ENCODE measurements around the gene UIMC1.
A peak's percentile ranks its signal among the peaks of the same experiment; 100 is the strongest.

UIMC1 gene

DNA sequence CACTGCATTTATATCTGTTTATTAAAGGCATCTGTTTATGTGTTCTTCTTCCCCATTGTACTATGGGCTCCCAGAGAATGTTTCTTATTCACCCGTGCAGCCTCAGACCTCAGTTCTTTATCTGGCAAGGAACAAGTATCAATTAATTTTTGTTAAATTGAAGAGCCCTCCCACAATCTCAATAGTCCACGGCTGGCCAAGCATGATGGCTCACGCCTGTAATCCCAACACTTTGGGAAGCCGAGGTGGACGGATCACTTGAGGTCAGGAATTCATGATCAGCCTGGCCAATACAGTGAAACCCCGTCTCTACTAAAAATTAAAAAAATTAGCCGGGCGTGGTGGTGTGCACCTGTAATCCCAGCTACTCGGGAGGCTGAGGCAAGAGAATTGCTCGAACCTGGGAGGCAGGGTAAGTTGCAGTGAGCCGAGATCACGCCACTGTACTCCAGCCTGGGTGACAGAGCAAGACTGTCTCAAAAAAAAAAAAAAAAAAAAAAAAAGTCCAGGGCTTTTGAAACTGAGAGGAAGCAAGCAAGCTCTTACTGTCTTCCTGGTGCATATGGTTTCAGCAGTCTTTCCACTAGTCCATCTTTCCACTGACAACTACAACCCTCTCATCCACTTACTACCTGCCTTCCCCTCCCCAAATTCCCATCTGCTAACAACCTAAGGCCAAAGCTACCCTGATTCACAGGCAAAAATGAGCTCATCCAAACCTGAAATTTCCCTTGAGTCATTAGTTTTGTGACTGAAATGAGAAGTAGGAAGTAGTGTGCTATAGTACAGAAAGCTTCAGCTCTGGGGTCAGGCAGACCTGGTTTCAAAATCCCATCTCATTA, 105.1 kb downstream of the UIMC1 start:
- DNase-seq, result no peak

DNA sequence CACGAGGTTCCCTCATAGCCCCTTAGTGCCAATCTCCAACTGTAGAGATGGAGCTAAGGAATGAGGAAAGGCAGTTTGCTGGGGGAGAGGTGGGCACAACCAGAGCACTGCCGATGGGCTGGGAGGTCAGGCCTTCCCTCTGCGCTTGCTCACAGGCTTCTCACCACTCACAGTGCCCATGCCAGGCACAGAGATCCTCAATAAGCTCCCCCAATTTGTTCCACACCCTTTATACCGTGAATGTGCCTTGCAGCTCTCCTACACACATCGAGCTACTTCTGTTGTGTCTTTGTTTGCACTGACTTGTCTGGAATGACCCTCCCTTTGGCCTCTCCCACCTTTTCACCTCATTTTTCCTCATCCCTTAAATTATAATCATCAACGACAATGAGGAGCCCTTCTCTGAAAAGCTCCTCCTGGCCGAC, 105.8 kb downstream of the UIMC1 start:
- no peak for DNase-seq

DNA sequence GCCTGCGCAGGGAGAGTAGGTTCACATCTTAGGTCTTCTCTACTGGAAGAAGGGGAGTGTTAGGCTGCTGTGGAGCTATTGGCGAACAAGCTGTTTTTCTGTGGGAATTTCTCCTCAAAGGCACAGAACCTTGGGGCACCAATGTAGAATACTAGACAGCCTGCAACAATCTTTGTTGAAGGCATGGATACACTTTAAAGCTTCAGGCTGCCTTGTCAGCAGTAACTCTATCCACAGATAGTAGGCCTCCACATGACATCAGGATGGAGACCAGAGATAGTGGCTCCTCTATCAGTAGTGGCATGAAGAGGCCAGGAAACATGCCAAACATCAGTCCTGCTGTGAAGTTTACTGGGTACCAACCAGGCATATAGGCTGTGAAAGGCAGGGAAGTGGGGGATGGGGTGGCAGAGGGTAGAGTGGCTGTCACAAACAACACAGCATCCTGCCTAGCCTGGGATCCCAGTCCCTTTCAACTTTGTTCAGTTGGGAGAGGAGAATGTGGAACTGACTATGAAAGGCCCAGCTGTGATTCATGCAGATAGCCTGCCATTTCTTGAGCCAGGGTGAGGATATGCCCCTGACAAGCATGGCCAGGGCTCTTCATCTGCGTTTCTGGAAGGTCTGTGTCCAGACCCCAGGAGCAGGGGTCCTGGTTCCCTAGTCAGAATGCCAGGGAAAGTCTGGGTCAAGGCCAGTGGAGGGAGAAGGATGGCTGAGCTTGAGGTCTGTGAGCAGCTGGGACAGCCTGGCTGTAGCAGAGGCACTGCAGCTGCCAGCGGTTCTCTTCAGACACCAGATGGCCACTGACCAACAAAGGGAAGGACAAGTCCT, 106.4 kb downstream of the UIMC1 start:
- peak in 2 of 14 donors; percentile 6 for DNase-seq

DNA sequence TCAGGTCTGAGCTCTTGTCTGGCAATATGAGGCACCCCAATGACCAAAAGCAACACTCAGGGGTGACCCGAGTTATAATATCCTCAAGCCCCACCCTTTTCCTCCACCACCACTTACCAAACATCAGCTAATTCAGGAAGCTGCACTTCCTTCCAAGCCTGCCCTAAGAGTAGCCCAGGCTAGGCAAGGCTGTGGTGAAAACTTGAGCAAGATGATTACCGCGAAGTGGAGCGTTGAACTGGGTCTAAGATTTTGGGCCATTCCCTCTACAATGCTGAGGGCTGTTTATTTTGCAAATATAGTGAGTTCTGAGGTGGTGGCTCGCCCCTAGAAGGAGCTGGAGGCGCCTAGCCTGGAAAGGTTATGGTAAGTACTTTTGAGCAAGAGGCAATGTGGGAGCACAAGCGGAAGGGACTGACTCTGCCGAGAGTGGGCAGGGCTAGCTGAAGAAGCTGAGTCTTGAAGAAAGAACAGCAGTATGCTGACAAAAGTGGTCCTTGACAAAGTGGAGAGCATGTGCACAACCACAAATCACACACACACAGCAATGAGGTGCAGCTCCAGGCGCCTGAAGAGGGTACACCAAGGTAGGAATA, 107.2 kb downstream of the UIMC1 start, which contains the start of gene HK3:
HK3 (minus strand) TSS at position 51 of the 596 bp plus-strand sequence. CDS start 3,187 bp downstream, outside the sequence.
- DNase-seq, result peak in 1 of 14 donors; percentile 23

DNA sequence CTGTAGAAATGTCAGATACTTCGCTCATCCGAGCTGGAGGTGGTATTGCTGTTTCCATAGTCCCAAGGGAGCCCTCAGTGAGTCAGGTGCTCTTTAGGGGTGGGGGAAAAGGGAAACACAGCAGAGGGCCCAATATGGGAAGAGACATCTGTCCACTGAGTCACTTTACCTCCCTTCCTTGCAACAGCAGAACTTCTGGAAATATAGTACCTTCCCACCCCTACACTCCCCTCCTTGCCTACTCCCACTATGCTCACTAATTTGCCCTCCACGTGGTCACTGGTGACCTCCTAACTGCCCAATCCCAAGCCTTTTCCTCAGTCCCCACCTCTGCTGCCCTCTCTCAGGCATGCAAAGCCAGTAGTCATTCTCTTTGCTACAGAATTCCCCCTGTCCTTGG, 109.3 kb downstream of the UIMC1 start:
- DNase-seq, result no peak

DNA sequence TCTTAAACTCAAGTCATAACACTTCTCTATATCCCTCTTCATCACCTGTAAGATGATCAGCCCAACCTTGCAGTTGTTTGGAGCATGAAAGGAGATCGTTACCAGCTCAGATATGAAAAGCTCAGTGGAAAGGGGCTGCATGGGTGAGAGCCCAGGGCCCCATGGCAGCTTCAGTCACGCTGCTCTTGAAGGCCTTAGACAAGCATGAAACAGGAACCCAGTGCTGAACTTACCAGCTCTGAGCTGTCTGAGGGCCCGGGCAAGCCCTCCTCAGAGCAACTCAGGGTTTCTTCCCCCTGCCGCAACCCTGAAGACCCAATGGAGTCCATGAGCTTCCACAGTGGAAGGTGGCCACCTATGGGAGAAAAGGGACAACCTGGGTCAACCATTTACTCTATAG, 110.7 kb downstream of the UIMC1 start:
- DNase-seq, result no peak

DNA sequence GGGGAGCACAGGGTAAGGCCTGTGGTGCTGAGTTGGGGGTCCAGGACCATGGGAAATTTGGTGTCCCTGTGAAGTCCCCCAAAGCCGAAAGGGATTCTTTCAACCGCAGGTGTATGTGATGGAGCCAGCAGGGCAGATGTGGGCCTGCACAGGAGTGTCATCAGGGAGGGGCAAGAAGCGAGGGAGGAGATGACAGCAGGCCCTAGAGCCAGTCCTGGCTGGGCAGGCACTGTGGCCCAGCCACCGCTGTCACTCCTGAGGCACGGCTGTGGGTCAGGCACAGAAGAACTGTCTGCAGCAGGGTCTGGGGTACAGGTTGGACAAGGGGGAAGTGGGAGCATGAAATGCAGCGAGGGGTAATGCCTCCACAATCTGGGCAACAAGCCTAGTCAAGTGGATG, 112.3 kb downstream of the UIMC1 start:
- DNase-seq, result no peak

DNA sequence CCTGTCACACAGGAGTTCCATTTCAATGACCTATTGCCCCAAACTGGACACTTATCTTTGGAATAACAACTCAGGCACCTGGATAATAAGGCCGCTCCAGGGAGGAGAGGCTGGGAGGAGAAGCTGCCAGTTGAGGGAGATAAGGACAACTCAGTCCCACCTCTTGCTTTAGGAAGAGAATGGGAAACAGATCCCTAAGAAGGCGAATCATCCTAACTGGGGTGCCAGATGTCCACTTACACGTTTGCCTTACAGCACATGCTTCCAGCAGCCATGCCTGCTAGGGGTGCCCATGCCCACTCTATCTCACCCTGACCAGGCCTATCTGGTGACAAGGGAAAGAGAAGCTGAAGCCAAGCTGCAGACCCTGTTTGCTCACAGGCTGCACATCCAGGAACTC, 113.9 kb downstream of the UIMC1 start:
- DNase-seq, result no peak

DNA sequence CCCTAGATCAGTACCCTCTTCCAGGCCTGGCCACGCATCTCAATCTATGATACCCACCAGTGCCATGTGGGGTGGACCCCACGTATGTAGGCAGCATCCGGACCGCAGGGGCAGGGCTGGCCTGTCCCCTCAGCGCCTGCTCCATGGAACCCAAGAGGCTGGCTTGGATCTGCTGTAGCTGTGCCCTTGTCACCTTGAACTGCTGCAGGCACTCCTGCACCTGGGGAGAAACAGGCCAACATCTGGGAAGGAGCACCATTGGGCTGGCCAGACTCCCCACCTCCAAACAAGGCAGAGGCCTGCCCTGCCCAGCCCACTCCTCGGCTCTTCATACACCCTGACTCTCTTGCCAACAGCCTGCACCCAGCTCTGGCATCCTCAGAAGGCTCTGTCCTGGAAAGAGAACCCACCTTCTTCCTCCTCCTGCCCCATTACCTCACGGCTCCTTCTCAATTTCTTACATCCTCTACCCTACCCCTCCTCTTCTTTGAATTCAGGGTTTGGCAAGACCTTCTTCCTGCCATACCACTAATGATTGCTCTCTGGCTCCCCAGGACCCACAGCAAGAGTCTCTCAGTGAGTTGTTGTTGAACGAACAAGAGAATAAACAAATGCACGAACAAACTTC, 115.1 kb downstream of the UIMC1 start:
- no peak for DNase-seq

DNA sequence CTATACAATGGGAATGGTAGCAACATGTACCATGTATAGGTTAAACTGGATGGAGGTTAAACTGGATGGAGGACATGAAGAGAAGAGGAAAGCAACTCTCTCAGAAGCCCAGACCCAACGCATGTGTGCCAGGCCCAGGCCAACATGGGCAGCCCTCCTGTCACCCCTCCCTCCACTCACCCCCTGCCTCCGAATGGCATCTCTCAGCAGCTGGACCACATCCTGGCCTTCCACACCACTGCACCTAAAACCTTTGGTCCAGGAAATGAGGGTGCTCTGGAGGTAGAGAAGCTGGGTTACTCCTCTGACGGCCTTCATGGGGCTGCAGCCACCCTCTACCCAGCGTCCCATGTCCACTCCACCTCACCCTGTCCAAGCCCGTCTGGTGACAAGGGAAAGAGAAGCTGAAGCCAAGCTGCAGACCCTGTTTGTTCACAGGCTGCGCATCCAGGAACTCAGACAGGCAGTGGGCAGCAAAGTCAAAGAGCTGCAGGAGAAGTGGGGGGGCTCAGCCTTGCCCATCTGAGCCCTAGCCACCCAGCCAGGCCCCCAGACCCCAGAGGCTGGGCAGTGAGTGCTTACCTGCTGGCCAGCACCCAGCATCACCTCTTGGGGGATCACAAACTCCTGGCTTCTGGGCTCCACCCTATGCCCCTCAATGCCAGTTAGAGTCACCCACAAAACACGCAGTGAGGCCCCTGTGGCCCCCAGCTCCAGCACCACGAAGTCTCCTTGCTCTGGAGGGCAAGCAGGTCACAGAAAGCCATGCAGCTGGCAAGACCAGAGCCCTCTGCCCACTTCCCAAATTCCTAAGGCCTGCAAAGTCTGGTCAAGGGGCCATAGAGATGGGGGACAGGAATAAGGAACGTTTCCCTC, 115.9 kb downstream of the UIMC1 start:
- DNase-seq, result no peak

DNA sequence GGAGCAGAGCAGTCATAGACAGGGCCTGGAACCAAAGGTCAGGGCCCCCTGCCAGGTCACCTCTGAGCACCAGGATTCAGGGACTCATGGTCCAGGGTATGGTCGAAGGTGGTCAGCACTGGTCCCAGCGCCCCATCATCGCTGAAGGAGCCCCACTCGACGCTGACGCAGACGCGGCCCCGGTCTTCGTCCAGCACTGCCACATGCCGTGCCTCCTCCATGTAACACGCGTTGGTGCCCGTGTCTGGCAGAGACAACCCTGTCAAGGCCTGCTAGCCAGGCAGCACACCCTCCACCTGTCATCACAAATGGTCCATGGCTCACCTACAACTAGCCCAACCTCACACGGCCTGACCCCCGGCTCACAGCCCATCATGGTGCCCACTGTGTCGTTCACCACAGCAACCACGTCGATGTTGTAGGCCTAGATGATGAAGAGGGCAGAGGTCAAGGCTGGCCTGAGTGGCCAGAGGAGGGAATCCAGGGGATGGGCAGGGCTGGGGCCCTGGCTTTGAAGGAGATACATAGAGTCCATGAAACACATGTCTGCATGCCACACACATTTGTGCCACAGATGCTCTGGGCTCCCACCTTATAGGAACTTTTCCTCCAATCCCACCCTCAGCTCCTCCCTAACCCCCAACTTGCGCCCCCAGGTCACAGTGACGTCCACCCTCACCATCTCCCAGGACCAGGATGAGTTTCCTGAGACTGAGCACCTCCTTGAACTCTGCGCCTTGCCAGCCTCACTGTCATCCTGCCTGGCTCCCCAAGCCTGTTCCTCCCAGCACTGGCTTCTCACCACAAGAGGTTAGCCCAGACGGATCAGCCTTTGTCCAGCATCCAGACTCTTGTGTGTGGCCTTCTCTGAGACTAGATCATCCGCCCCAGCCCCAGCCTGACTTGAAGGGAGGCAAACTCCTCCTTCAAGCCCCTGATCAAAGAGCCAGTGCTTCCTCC, 117.0 kb downstream of the UIMC1 start:
- no peak for DNase-seq

DNA sequence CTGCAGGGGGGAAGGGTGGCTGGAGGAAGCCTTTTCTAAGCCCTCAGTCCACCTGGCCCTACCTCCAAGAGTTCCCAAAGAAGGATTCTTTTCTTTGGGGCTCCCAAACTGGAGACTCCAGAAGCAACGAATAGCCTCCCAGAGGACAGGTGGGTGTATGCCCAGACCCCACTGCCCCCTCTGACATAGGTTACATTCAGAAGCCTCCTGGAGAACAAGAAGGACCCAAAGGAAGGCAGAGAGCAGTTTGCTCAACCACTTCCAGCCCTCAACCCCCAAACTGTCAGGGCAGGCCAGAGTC, 117.8 kb downstream of the UIMC1 start:
- no peak for DNase-seq

DNA sequence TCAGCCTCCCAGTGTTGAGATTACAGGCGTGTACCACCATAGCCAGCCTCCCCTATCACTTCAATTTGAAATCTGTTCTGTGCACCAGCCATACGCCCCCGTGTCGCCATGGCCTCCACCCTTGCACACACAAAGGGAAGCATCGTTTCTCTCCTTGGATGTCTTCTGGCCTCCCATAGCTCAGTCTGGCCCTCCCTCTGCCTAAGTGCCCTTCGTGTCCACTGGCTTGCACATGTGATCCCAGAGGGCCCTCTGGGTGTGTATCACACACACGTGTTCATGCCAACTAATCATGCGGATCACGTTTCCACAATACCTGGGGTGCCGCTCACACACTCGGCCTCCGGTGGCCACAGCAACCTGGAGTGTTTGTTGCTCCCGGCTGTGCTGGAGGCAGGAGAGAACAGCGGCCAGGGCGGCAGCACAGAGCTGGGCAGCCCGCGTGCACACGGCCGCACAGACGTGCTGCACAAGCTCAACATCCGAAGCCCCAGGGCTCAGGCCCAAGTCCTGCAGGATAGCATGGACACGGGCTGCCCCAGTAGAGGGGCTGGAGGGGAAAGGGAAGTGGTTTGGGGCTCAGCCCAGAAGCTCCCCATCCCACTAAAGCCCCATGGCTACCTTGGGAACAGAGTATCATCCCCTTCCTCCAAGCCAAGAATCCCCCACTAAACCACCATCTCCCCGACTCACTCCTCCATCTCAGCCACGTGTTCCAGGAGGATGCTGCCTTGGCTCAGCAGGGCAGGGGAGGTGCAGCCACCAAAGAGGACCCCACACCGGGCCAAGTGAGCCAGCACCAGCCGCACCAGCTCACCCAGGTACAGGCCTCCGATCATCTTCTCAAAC, 118.3 kb downstream of the UIMC1 start:
- no peak for DNase-seq

DNA sequence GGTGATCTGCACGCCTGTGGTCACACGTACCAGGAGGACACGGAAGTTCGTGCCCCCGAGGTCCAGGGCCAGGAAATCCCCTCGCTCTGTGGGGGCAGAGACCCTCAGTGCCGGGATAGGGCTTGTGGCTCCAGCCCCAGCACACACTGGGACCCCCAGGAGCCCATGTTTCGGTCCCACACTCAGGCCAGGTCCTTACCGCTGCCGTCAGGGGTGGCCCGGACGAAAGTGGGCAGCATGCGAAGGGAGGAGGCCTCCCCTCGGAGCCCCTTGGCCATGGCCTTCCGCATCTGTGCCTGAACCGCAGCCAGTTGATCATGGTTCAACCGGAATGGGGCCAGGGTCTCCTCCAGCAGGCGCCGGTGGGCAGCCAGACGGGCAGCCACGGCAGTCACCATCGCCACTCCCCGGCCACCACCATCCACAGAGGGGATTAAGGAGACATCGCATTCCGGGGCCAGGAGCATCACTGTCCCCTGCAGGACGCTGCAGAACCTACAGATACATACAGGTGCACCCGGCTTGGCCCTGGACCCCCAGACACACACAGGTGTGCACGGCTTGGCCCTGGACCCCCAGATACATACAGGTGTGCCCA, 119.2 kb downstream of the UIMC1 start:
- no peak for DNase-seq

DNA sequence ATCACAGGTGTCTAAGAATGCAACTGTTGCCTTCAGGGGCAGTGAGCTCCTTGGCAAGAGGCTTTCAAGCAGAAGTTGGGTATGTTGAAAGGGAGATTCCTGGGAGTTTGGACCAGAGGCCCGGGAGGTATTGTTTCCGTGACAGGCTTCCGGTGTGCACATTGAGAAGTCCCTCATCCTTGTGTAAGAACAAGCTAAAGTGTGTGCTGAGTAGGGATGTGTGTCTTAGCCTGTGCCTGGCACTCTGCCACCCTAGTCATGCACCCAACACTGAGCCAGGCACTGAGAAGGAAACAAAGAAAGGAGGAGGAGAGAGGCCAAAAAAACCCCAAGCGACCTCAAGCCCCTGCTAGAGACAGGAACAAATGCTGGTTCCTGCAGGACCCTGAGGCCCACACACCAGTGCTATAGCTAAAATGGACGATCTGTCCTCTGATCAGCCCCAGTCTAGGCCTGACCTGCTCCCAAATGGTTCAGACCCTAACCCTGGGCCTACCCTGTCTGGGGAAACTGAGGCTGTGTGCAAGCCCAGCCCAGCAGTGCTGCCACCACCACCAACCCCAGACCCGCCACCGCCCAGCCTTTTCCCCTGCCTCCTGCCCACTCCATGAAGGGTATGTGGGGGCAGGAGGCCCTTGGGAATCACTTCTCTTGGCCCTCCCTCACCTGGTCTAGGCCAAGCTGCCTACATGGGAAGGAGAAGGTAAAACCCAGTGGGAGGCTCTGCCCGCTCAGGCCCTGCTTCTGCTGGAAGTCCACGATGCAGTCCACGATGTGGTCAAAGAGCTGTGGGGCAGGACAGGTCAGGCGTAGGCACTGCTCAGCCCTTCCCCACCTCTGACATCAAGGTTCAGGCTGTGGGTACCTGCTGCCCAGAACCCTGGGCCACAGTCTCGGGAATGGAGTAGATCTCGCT, 120.0 kb downstream of the UIMC1 start:
- no peak for DNase-seq

DNA sequence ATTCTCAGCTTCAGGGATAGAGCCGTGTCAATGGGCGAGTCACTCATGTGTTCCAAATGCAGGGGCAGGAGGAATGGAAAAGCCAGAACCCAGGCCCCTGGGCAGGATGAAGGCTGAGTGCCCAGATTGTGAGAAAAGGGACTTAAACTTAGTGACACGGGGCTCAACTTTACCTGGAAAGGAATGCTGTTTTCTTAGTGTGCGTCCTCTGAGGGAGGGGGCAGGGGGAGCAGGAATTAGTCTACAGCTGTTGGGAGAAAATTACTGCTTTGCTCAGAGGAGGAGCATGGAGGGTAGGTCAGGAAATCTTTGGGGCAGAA, 122.0 kb downstream of the UIMC1 start:
- DNase-seq, result no peak

DNA sequence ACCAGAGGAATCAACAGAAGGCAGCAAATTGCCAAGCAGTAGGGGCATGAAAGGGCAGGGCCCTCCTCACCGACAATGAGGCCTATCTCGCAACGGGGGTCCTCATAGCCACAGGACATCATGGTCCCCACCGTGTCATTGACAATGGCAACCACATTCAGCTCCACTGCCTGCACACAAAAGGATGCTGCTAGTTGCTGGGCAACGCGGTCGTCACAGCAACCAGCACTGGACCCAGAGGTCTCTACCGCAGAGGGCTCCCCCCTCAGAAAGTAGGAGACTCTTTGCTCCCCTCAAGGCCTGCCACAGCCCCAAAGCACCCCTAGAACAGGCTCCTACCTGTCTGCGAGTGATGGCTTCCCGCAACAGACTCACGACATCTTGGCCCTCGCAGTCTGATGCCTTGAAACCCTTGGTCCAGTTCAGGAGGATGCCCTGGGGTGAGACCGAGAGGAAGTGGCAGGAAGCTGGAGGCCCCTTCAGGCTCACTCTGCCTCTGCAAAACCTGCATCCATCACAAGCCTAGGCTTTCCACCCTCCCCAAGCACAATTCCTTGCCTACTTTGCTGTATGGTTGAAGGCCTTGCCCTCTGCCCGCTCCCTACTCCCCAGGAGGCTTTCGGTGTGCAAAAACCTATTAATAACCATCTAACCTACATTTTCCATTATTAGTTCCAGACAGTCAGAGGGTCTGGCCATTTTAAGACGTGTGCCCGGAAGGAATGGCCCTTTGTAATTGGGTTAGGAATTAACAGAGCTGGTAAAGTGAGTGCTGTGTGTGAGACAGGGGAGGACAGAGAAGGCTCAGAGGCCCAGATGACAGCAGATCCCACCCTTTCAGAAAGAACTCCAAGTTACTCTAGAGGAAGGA, 122.6 kb downstream of the UIMC1 start:
- no peak for DNase-seq
